ENCODE data around the gene TRPM3.

Gene TRPM3

DNA sequence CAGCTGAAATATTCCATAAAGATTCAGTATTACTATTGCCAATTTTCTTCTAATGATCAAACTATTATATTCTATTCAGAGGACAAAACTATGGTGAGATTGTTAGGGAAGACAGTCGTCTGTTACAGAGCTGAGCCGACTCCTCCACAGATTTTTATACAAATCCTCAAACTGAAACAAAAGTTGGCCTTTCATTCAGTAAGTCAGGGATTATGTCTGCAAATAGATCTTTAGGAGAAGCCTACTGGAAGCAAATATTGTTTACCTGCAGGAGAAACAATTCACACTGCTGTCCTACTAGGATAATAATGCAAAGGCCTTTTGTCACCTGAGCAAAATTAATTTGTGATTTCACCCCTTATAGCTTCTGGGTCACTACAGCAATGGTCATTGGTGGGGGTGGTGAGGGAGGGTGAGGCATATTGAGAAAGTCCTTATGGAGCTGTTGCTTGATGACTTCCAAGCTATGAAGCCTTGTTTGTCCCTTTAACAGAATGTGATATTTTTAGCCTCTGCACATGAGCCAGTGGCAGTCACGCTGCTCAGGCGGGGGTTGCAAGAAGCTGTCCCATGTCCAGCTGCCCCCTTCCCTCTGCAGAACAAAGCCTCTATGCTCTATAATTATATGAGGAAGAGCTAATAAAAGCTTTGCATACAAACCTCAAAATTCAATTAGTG, 506.5 kb downstream of the TRPM3 start:
- TF ChIP-seq MAX (IDR thresholded peaks at IDR 0.05; ENCODE audit: low read depth, low read length): no peak
- TF ChIP-seq, protein P1, sequence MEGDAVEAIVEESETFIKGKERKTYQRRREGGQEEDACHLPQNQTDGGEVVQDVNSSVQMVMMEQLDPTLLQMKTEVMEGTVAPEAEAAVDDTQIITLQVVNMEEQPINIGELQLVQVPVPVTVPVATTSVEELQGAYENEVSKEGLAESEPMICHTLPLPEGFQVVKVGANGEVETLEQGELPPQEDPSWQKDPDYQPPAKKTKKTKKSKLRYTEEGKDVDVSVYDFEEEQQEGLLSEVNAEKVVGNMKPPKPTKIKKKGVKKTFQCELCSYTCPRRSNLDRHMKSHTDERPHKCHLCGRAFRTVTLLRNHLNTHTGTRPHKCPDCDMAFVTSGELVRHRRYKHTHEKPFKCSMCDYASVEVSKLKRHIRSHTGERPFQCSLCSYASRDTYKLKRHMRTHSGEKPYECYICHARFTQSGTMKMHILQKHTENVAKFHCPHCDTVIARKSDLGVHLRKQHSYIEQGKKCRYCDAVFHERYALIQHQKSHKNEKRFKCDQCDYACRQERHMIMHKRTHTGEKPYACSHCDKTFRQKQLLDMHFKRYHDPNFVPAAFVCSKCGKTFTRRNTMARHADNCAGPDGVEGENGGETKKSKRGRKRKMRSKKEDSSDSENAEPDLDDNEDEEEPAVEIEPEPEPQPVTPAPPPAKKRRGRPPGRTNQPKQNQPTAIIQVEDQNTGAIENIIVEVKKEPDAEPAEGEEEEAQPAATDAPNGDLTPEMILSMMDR (IDR thresholded peaks at IDR 0.05; ENCODE audit: low read depth, low read length): no peak
- TF ChIP-seq MYC (IDR thresholded peaks at IDR 0.05; ENCODE audit: low read depth, low read length): no peak
- no peak for TF ChIP-seq POLR2A (IDR thresholded peaks at IDR 0.05; ENCODE audit: extremely low read depth, insufficient read length)
- H3K4me3 ChIP-seq (ENCODE audit: low read depth, low read length): no peak overlapping the region
- DNase-seq (ENCODE audit: low read depth): no peak

GRCh38 chr9:70613024-70613768, 508.2 kb downstream of the TRPM3 start:
- TF ChIP-seq, protein P1 (IDR thresholded peaks at IDR 0.05; ENCODE audit: low read depth, low read length): no peak
- TF ChIP-seq MAX (IDR thresholded peaks at IDR 0.05; ENCODE audit: low read depth, low read length) (no peak), MYC (IDR thresholded peaks at IDR 0.05; ENCODE audit: low read depth, low read length) (no peak), POLR2A (IDR thresholded peaks at IDR 0.05; ENCODE audit: extremely low read depth, insufficient read length) (no peak)
- DNase-seq (ENCODE audit: low read depth): no peak

DNA sequence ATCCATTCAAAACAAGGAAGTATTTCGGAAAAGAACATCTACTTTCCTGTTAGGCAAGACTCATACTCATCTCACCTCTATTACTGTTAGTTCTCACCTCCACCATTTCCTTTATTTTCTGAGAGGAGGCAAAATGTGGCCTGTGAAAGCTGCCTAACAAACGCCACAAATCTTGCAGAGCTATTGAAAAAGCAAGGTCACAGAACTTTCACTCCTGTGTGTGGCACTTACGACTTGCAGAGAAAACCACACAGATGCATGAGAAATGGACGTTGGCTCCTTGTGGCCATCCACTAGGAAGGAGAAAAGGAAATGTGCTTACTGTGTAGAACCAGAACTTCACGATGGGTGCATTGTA, 511.2 kb downstream of the TRPM3 start:
- H3K4me3 ChIP-seq (ENCODE audit: low read depth, low read length): no peak overlapping the region
- no peak for TF ChIP-seq MAX (IDR thresholded peaks at IDR 0.05; ENCODE audit: low read depth, low read length)
- TF ChIP-seq, protein P1 (IDR thresholded peaks at IDR 0.05; ENCODE audit: low read depth, low read length): no peak
- no peak for TF ChIP-seq POLR2A (IDR thresholded peaks at IDR 0.05; ENCODE audit: extremely low read depth, insufficient read length)
- no peak for TF ChIP-seq MYC (IDR thresholded peaks at IDR 0.05; ENCODE audit: low read depth, low read length)
- DNase-seq (ENCODE audit: low read depth): no peak

More at GRCh38 chr9:70613024-70613768, 508.2 kb downstream of the TRPM3 start:
- no peak overlapping the region for H3K4me3 ChIP-seq (ENCODE audit: low read depth, low read length)

- H3K4me3 ChIP-seq (ENCODE audit: low read depth, low read length): no peak overlapping the region
- no peak for DNase-seq (ENCODE audit: low read depth)
- no peak for TF ChIP-seq POLR2A (IDR thresholded peaks at IDR 0.05; ENCODE audit: extremely low read depth, insufficient read length)
- no peak for TF ChIP-seq MYC (IDR thresholded peaks at IDR 0.05; ENCODE audit: low read depth, low read length)
- TF ChIP-seq MAX (IDR thresholded peaks at IDR 0.05; ENCODE audit: low read depth, low read length): no peak
- TF ChIP-seq, protein P1 (IDR thresholded peaks at IDR 0.05; ENCODE audit: low read depth, low read length): no peak
Measured at GRCh38 chr9:70609542-70610286, 511.7 kb downstream of the TRPM3 start.

DNA sequence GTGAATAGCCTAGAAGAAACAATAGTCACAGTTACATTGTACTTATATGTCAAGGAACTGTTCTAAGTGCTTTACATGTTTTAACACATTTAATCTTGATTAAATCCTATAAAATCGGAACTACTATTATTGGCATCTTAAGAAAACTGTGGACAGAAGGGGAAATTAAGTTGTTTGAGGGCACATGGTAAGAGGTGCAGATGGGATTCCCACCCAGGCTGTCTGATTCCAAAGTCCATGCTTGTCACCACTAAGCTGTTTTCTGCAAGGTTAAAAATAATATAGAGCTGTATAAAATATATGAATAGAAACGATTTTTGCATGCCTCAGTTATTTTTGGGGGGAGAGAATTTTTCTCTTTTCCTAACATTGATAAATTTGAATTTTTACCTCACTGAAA, 512.4 kb downstream of the TRPM3 start:
- no peak for DNase-seq (ENCODE audit: low read depth)
- no peak overlapping the region for H3K4me3 ChIP-seq (ENCODE audit: low read depth, low read length)
- TF ChIP-seq, protein P1 (IDR thresholded peaks at IDR 0.05; ENCODE audit: low read depth, low read length): no peak
